HG02852 (cell line): ENCODE measurements around the gene BAHCC1.
"Not testable (repeated sequence)": the region's sequence is repeated elsewhere in the genome, so short reads cannot be mapped to it uniquely, and the experiment has no call there.

Experiments
- ATAC-seq: cut with Tn5 transposase; IDR thresholded peaks from one replicate; pipeline ENCODE4 v1.9.1; 2021; ENCODE audit warnings: mild to moderate bottlenecking, moderate library complexity; ENCODE audit not compliant: unreplicated experiment

The BAHCC1 gene

GRCh38 chr17:81394921-81395599, at the start of gene BAHCC1:
Gene BAHCC1, plus strand, starts transcription at chr17:81395457. Its CDS starts 4,283 bp downstream, at chr17:81399740.
- ATAC-seq, result peak; percentile 34

- peak; percentile 68 for ATAC-seq
These were observed 49.0 kb upstream of the BAHCC1 start for GRCh38 chr17:81346090-81346907.

GRCh38 chr17:81346908-81347349, 48.3 kb upstream of the BAHCC1 start:
- no peak for ATAC-seq

GRCh38 chr17:81347437-81347836, 47.8 kb upstream of the BAHCC1 start:
- no peak for ATAC-seq

- no peak for ATAC-seq
These were observed 46.9 kb upstream of the BAHCC1 start for GRCh38 chr17:81348097-81349055.

- ATAC-seq, result no peak
These were observed 45.6 kb upstream of the BAHCC1 start for GRCh38 chr17:81349397-81350319.

GRCh38 chr17:81350320-81350890, 44.9 kb upstream of the BAHCC1 start:
- no peak for ATAC-seq

GRCh38 chr17:81351329-81352052, 43.8 kb upstream of the BAHCC1 start:
- ATAC-seq, result not testable (repeated sequence)

- ATAC-seq, result not testable (repeated sequence)
These were observed 43.2 kb upstream of the BAHCC1 start for GRCh38 chr17:81352056-81352455.

- no peak for ATAC-seq
These were observed 40.9 kb upstream of the BAHCC1 start for GRCh38 chr17:81354252-81354953.

GRCh38 chr17:81354954-81355347, 40.3 kb upstream of the BAHCC1 start:
- ATAC-seq, result no peak

- ATAC-seq, result no peak
These were observed 36.0 kb upstream of the BAHCC1 start for GRCh38 chr17:81359218-81359617.

GRCh38 chr17:81362001-81362400, 33.3 kb upstream of the BAHCC1 start:
- not testable (repeated sequence) for ATAC-seq

- no peak for ATAC-seq
These were observed 30.7 kb upstream of the BAHCC1 start for GRCh38 chr17:81364278-81365147.

GRCh38 chr17:81365148-81365600, 30.1 kb upstream of the BAHCC1 start:
- ATAC-seq, result no peak

GRCh38 chr17:81365601-81366585, 29.4 kb upstream of the BAHCC1 start:
- no peak for ATAC-seq
